Neural cell (in vitro differentiated cells): ENCODE data around the gene NFKBIA.

ENCODE experiments used
- CTCF ChIP-seq: fragments of 450-650 bp; IDR thresholded peaks from 2 replicates; pipeline ENCODE4 v1.5.1; 2014; ENCODE audit warnings: antibody characterized with exemption, mild to moderate bottlenecking, moderate library complexity; ENCODE audit not compliant: poor library complexity, severe bottlenecking
- EP300 ChIP-seq: fragments of 450-650 bp; conservative IDR thresholded peaks from 2 replicates; pipeline ENCODE4 v1.6.1; 2014; ENCODE audit warnings: antibody characterized with exemption, mild to moderate bottlenecking, moderate library complexity; ENCODE audit not compliant: poor library complexity, severe bottlenecking
- EZH2 ChIP-seq: fragments of 200-600, 300-800 bp; shearing (Covaris generic), sonication (generic); IDR thresholded peaks from 2 replicates; pipeline ENCODE4 v1.6.1; 2014; ENCODE audit warnings: antibody characterized with exemption, low read length, borderline replicate concordance, mild to moderate bottlenecking; ENCODE audit not compliant: insufficient read depth, poor library complexity, severe bottlenecking
- MXI1 ChIP-seq: fragments of 450-650 bp; conservative IDR thresholded peaks from 2 replicates; pipeline ENCODE4 v1.6.1; 2014; ENCODE audit warnings: antibody characterized with exemption, mild to moderate bottlenecking; ENCODE audit not compliant: poor library complexity, severe bottlenecking
- POLR2AphosphoS5 ChIP-seq: IDR thresholded peaks from 2 replicates; pipeline ENCODE4 v1.6.1; 2012
- RAD21 ChIP-seq: fragments of 450-650 bp; conservative IDR thresholded peaks from 2 replicates; pipeline ENCODE4 v1.6.1; 2014; ENCODE audit warnings: antibody characterized with exemption, mild to moderate bottlenecking, moderate library complexity
- REST ChIP-seq: IDR thresholded peaks from 2 replicates; pipeline ENCODE4 v1.6.1; 2012; ENCODE audit warnings: borderline replicate concordance
- SMC3 ChIP-seq: fragments of 450-650 bp; conservative IDR thresholded peaks from 2 replicates; pipeline ENCODE4 v1.6.1; 2014; ENCODE audit warnings: antibody characterized with exemption, mild to moderate bottlenecking, moderate library complexity; ENCODE audit not compliant: poor library complexity
- TAF1 ChIP-seq: IDR thresholded peaks from 2 replicates; pipeline ENCODE4 v1.6.1; 2012; ENCODE audit warnings: low read depth

GRCh38 chr14:35370969-35371368 lies 33.6 kb downstream of the NFKBIA start:
- TF ChIP-seq CTCF (no peak), TAF1 (no peak), RAD21 (no peak), EP300 (no peak), REST (no peak), POLR2AphosphoS5 (no peak), EZH2 (no peak), SMC3 (no peak), MXI1 (no peak)
